Kidney glomerular epithelial cell (primary cell): Measurements from ENCODE around the gene INVS.
"Not testable (repeated sequence)": the region's sequence is repeated elsewhere in the genome, so short reads cannot be mapped to it uniquely, and the experiment has no call there.

Source experiments
- DNase-seq: peaks from one replicate; lab custom pipeline; 2025; lab: John Stamatoyannopoulos, UW

Gene INVS

GRCh38 chr9:100322954-100323536 lies 224.0 kb downstream of the INVS start:
- peak; percentile 13 for DNase-seq

DNA sequence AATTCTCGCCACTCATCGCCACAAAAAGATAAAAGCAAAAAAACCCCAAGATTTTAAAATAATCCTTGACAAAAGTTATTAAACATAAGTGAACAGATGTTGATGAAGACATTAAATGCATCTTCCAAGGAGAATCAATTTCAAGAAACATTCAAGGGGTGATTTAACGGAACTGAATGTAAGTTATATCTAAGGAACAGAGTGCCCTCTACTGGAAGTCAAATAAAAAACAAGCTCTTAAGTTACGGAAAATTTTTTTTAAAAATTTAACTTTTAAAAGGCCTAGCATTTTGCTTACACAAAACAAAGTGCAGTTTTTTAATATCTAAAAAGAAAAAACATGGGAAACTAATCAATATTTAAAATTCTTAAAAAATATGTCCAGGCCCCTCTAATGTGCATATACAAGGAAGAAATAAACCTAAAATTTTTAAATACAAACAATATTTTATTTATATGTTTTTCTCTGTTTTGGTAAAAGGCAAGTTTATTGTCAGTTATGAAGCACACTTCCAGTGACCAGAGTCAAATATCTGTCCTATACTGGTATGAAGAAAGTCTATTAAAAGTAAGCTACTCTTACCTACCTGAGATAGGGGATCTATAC lies 225.7 kb downstream of the INVS start:
- peak; percentile 11 for DNase-seq

- DNase-seq = not testable (repeated sequence)
These were observed 239.7 kb downstream of the INVS start for GRCh38 chr9:100338736-100339135.

- DNase-seq = no peak
These were observed 241.2 kb downstream of the INVS start for GRCh38 chr9:100340224-100340623.

DNA sequence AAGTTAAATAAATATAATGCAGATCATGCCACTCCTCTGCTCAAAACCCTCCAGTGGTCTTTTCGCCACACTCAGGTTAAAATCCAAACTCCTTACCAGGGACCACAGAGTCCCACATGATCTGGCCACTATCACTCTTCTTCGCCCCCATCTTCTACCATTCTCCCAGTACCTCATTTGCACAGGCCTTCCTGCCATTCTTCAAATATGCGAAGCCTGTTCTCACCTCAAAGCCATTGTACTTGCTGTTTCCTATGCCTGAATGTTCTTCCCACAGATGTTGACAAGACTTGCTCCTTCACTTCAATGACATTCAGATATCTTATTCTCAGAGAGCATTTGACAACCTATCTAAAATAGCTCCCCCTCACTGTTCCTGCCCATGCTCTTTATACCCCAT lies 242.8 kb downstream of the INVS start:
- no peak for DNase-seq

DNA sequence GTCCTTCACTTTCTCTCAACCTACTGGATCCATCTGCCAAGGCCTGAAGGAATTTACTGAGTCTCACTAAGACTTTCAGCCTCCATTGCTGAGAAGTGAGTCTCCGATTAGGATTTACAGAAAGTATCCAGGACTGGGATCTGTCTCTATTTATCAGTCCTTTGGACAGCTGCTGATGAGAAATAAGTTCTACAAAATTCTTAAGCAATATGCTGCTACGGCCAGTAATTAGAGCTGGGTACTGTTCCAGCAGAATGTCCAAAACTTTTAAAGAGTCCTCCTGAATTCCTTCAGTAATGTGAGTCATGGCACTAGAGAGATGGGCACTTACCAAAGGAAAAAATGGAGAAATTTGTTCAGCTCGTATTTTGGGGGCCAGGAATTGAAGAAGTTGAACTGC lies 247.8 kb downstream of the INVS start:
- DNase-seq = no peak

- DNase-seq = no peak
These were observed 251.1 kb downstream of the INVS start for GRCh38 chr9:100350188-100350587.
